Left lobe of liver (tissue), 2 donors: ENCODE results near the gene KCNIP4. TPM values are rescaled to one million over a fixed set of nuclear protein-coding genes. Genes with fewer than 3 reads are reported as not detected.

Experiments
- ATAC-seq: fragments of 200-7000 bp; cut with Tn5 transposase; one replicate; pipeline ENCODE4 v1.9.1; 2020; ENCODE audit warnings: mild to moderate bottlenecking, moderate library complexity
- DNase-seq: peaks from one replicate; pipeline ENCODE4 v3.0.0-alpha.2; 2020; ENCODE audit warnings: low spot score
- total RNA-seq: library from RNA; stranded (reverse); gene quantifications from one replicate; pipeline ENCODE4 v1.2.1, GENCODE V29; 2021
- donor health status: DM: no; HTN: no; CAD: no; lungs with moderate emphysema.
- donor health status: DM: no; HTN: yes; CAD: no.

KCNIP4 gene
- total RNA-seq, 1 donor from 2014 or later: not detected

- DNase-seq: no peak
Measured at GRCh38 chr4:21226637-21227538, 721.7 kb downstream of the KCNIP4 start.

GRCh38 chr4:21211846-21212245, 736.7 kb downstream of the KCNIP4 start:
- DNase-seq: no peak
- ATAC-seq: no peak

More at GRCh38 chr4:21226637-21227538, 721.7 kb downstream of the KCNIP4 start:
- ATAC-seq: peak; percentile 19

- ATAC-seq (no peak), DNase-seq (no peak)
Measured at GRCh38 chr4:21209860-21210259, 738.7 kb downstream of the KCNIP4 start.

- no peak for DNase-seq
Measured at GRCh38 chr4:21205821-21206531, 742.6 kb downstream of the KCNIP4 start.

GRCh38 chr4:21203416-21203815, 745.2 kb downstream of the KCNIP4 start:
- ATAC-seq (no peak), DNase-seq (no peak)

More at GRCh38 chr4:21205821-21206531, 742.6 kb downstream of the KCNIP4 start:
- ATAC-seq: no peak

GRCh38 chr4:21202959-21203358, 745.6 kb downstream of the KCNIP4 start:
- no peak for DNase-seq
- ATAC-seq: no peak

- ATAC-seq (no peak), DNase-seq (no peak)
Measured at GRCh38 chr4:21198683-21199082, 749.9 kb downstream of the KCNIP4 start.

GRCh38 chr4:21195682-21196081, 752.9 kb downstream of the KCNIP4 start:
- DNase-seq (no peak), ATAC-seq (no peak)

- DNase-seq (no peak), ATAC-seq (no peak)
Measured at GRCh38 chr4:21192367-21192766, 756.2 kb downstream of the KCNIP4 start.

- DNase-seq: no peak
- no peak for ATAC-seq
Measured at GRCh38 chr4:21191317-21191716, 757.3 kb downstream of the KCNIP4 start.

GRCh38 chr4:21184788-21185187, 763.8 kb downstream of the KCNIP4 start:
- ATAC-seq (peak; percentile 26), DNase-seq (no peak)

- no peak for ATAC-seq
- DNase-seq: no peak
Measured at GRCh38 chr4:21181716-21182115, 766.9 kb downstream of the KCNIP4 start.

- no peak for DNase-seq
- no peak for ATAC-seq
Measured at GRCh38 chr4:21177871-21178270, 770.7 kb downstream of the KCNIP4 start.

- no peak for ATAC-seq
- no peak for DNase-seq
Measured at GRCh38 chr4:21177092-21177491, 771.5 kb downstream of the KCNIP4 start.

- DNase-seq (no peak), ATAC-seq (no peak)
Measured at GRCh38 chr4:21167711-21168110, 780.9 kb downstream of the KCNIP4 start.

- DNase-seq: no peak
- no peak for ATAC-seq
Measured at GRCh38 chr4:21155367-21155766, 793.2 kb downstream of the KCNIP4 start.

- DNase-seq (no peak), ATAC-seq (no peak)
Measured at GRCh38 chr4:21139327-21139726, 809.2 kb downstream of the KCNIP4 start.

- DNase-seq (no peak), ATAC-seq (no peak)
Measured at GRCh38 chr4:21136051-21136630, 812.4 kb downstream of the KCNIP4 start.

- DNase-seq: no peak
- ATAC-seq: no peak
Measured at GRCh38 chr4:21134994-21135393, 813.6 kb downstream of the KCNIP4 start.

- DNase-seq (no peak), ATAC-seq (no peak)
Measured at GRCh38 chr4:21130606-21131005, 818.0 kb downstream of the KCNIP4 start.

GRCh38 chr4:21126014-21126512, 822.5 kb downstream of the KCNIP4 start:
- no peak for ATAC-seq
- no peak for DNase-seq
